ENCODE results near the gene ITPR1. TPM values are rescaled to one million over a fixed set of nuclear protein-coding genes. Genes with fewer than 3 reads are reported as not detected.

ITPR1 gene
- total RNA-seq, 4 donors from 2014 or later = 58.8 to 67.2 (median 63.1) TPM

- TF ChIP-seq CTCF (IDR thresholded peaks at IDR 0.05; ENCODE audit: low read depth) = no peak
These were observed 325.0 kb downstream of the ITPR1 start for GRCh38 chr3:4818164-4818563.

- no peak for TF ChIP-seq CTCF (IDR thresholded peaks at IDR 0.05; ENCODE audit: low read depth)
These were observed 326.0 kb downstream of the ITPR1 start for GRCh38 chr3:4818986-4819693.

GRCh38 chr3:4819746-4820145, 326.6 kb downstream of the ITPR1 start:
- no peak for TF ChIP-seq CTCF (IDR thresholded peaks at IDR 0.05; ENCODE audit: low read depth)

- no peak for TF ChIP-seq CTCF (IDR thresholded peaks at IDR 0.05; ENCODE audit: low read depth)
These were observed 327.4 kb downstream of the ITPR1 start for GRCh38 chr3:4820296-4821121.

- no peak for TF ChIP-seq CTCF (IDR thresholded peaks at IDR 0.05; ENCODE audit: low read depth)
These were observed 328.2 kb downstream of the ITPR1 start for GRCh38 chr3:4821338-4821737.

GRCh38 chr3:4821975-4822374, 328.8 kb downstream of the ITPR1 start:
- TF ChIP-seq CTCF (IDR thresholded peaks at IDR 0.05; ENCODE audit: low read depth) = no peak

GRCh38 chr3:4822568-4822967, 329.4 kb downstream of the ITPR1 start:
- no peak for TF ChIP-seq CTCF (IDR thresholded peaks at IDR 0.05; ENCODE audit: low read depth)

Measured in subcutaneous adipose tissue (tissue), 4 donors.